T-helper 1 cell (primary cell): ENCODE measurements around the gene C1QTNF3.
"Not testable (repeated sequence)": the region's sequence is repeated elsewhere in the genome, so short reads cannot be mapped to it uniquely, and the experiment has no call there.

Experiments used
- DNase-seq, 5 donors: peaks; one replicate each; pipeline ENCODE4 v3.0.0-alpha.2; 2012 to 2020

The C1QTNF3 gene

GRCh38 chr5:34017254-34017653 is 25.8 kb downstream of the C1QTNF3 start:
- no peak for DNase-seq

GRCh38 chr5:34016750-34017149 is 26.3 kb downstream of the C1QTNF3 start:
- no peak for DNase-seq

- DNase-seq: no peak
Observed at GRCh38 chr5:34016222-34016621, 26.8 kb downstream of the C1QTNF3 start.

- DNase-seq: no peak
Observed at GRCh38 chr5:34015120-34015822, 27.7 kb downstream of the C1QTNF3 start.

- no peak for DNase-seq
Observed at GRCh38 chr5:34014626-34015025, 28.4 kb downstream of the C1QTNF3 start.

GRCh38 chr5:34013547-34013946 is 29.5 kb downstream of the C1QTNF3 start:
- no peak for DNase-seq

- no peak for DNase-seq
Observed at GRCh38 chr5:34012791-34013190, 30.2 kb downstream of the C1QTNF3 start.

GRCh38 chr5:34011536-34011935 is 31.5 kb downstream of the C1QTNF3 start:
- DNase-seq: no peak

GRCh38 chr5:34010146-34010545 is 32.9 kb downstream of the C1QTNF3 start:
- DNase-seq: not testable (repeated sequence)

GRCh38 chr5:34009610-34010009 is 33.4 kb downstream of the C1QTNF3 start:
- DNase-seq: no peak

- DNase-seq: no peak
Observed at GRCh38 chr5:34008802-34009201, 34.2 kb downstream of the C1QTNF3 start.

GRCh38 chr5:34007621-34008600 is 35.1 kb downstream of the C1QTNF3 start, which contains the start of gene AMACR:
Gene AMACR, minus strand, starts transcription at chr5:34008050. Its CDS starts 31 bp downstream, at chr5:34008019.
- peak; percentile 55 to 94 (median 86) for DNase-seq

GRCh38 chr5:34007201-34007620 is 35.8 kb downstream of the C1QTNF3 start:
- DNase-seq: no peak

GRCh38 chr5:34005681-34006080 is 37.3 kb downstream of the C1QTNF3 start:
- DNase-seq: no peak

- no peak for DNase-seq
Observed at GRCh38 chr5:34005211-34005610, 37.8 kb downstream of the C1QTNF3 start.

- no peak for DNase-seq
Observed at GRCh38 chr5:34003941-34004340, 39.1 kb downstream of the C1QTNF3 start.

- no peak for DNase-seq
Observed at GRCh38 chr5:34002629-34003328, 40.2 kb downstream of the C1QTNF3 start.

GRCh38 chr5:34001241-34001841 is 41.7 kb downstream of the C1QTNF3 start:
- no peak for DNase-seq

GRCh38 chr5:33999978-34000377 is 43.0 kb downstream of the C1QTNF3 start:
- no peak for DNase-seq

GRCh38 chr5:33997331-33997983 is 45.6 kb downstream of the C1QTNF3 start:
- DNase-seq: peak in 1 of 5 donors; percentile 56

- no peak for DNase-seq
Observed at GRCh38 chr5:33995865-33996264, 47.1 kb downstream of the C1QTNF3 start.

GRCh38 chr5:33994845-33995244 is 48.2 kb downstream of the C1QTNF3 start:
- DNase-seq: peak in 1 of 5 donors; percentile 62
